ENCODE measurements around the gene FICD.
"Not testable (repeated sequence)": the region's sequence is repeated elsewhere in the genome, so short reads cannot be mapped to it uniquely, and the experiment has no call there.

Gene FICD

DNA sequence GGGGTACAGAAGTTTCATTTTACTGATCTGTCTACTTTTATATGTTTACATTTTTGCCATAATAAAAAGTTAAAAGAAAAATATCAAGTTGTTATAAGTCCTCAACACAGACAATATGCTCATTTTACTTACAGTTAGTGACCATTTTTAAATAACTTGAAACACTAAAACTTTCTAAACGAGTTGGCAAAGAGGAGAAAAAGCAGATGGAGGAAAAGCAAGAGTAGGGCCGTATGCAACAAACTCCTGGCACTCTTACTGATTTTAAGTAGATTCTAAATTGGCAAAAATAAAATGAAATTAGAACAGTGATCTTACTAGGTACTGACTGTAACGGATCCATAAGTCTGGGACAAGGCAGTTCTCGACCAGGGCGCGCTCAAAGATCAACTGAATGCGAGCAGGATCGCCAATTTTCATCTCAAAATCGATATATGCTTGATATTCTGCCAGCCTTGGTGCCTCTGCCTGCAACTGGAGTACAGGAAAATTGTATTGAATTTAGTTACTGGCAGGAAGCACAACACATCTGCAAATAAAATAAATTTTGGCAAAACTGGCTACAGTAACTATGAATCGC, 23.6 kb downstream of the FICD start:
- DNase-seq, result no peak

DNA sequence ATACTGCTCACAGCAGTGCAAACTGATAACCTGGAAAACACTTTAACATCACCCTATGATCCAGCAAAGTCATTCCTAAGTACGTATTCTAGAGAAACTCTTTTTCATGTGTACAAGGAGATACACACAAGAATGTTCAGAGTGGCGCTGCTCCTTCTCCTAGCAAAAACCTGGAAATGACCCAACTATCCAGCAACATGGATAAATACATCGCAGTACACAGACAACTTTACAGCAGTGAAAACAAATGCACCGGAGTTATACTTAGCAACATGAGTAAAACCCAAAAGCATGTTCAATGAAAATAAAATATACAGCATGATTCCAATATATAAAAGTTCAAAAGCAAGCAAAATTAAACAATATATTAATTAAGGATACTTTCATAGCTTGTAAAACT, 27.2 kb downstream of the FICD start:
- DNase-seq, result no peak

DNA sequence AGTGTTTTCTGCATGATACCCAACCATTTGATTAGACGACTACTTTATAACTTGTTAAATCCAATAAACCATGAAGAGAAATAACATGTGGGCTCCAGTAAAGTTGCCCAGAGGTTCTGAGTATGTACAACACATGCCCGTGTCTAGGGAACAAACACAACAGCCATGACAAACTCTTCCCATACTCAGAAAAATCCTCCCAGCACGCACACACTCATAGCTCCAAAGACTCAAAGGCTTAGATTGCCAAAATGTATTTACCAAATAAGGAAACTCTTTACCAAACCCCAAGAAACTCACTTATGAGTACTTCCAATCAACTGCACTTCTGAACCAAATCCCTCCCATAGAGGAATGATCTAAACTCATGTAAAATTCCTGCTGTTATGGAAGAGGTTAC, 28.6 kb downstream of the FICD start:
- DNase-seq, result no peak

DNA sequence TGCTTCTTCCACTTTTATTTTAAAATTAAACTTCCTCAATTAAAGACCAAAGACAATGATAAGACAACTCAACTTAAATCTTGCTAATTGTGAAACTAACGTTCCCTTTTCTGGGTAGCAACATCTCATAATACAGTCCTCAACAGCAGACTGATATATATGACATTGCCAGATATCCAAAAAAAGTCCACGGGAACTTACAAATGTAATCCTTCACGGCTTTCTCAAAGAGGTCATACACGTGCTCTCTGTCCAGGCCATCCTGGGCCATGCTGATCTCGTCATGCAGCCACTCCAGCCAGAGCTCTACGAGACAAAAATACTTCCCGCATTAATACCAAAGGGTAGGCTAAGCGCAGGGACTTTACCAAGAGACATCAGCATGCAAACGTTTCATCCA, 32.6 kb downstream of the FICD start:
- no peak for DNase-seq

DNA sequence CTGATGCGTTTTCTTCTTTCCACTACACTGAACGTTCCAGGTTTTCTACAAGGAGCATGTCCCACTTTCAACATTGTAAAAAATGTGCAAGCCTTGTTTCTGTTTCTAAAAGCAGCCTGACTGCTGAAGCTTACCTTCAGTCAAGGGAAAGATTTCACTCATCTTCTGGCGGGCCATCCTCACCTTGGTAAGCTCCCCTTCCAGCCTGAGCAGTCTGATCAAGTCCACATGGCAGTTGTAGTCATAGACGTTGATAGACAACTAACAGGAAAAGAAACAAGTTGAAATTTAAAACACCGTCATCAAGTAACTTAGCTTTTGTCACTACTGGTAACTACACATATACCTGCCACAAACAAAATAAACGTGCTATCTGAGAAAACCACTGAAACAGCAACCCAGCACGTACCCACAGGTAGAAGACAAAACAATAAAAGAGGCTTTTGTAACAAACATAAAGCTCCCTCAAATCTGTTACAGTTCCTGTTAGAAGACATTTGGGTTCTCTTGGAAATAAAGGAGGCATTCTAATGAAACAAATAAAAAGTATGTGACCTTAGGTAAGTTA, 34.0 kb downstream of the FICD start:
- no peak for DNase-seq

DNA sequence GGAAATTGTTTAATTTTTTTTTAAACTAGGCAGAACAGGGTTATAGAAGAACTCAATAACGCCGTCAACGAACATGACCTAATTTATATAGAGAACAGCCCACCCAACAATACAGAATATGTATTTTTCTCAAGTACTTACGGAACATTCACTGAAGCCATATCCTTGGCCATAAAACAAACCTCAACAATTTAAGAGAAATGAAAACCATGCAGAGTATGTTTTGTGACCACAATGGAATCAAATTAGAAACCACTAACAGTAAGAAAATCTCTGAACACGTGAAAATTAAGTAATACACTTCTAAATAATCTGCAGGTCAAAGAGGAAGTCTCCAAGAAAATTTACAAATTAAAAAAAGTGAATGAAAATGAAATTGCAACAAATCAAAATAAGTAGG, 36.5 kb downstream of the FICD start:
- no peak for DNase-seq

DNA sequence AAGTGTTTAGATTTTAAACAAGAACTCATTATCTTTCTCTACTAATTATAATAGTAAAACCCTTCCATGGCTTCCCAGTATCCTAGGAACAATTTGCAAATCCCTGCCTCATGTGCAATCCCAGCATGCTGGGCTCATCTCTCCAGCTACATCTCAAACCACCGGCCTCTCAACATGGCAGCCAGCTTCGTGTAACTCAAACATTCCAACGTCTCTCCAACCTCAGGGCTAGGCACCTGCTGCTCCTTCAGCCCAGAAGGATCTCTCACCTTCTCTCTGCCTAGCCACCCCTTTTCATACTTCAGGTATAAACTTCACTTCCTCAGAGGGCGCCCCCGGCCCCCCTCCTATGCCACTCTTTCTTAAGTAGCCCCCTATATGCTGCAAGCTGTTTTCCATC, 38.7 kb downstream of the FICD start:
- no peak for DNase-seq

DNA sequence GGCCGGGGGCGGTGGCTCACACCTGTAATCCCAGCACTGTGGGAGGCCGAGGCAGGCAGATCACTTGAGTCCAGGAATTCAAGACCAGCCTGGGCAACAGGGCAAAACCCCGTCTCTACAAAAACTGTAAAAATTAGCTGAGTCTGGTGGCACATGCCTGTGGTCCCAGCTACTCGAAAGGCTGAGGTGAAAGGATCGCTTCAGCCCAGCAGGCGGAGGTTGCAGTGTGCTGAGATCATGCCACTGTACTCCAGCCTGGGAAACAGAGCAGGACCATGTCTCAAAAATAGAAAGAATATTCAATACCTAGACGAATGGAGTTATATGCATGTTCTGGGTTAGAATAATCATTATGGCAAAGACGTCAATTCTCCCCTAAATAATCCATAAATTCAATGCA, 40.3 kb downstream of the FICD start:
- DNase-seq, result not testable (repeated sequence)

DNA sequence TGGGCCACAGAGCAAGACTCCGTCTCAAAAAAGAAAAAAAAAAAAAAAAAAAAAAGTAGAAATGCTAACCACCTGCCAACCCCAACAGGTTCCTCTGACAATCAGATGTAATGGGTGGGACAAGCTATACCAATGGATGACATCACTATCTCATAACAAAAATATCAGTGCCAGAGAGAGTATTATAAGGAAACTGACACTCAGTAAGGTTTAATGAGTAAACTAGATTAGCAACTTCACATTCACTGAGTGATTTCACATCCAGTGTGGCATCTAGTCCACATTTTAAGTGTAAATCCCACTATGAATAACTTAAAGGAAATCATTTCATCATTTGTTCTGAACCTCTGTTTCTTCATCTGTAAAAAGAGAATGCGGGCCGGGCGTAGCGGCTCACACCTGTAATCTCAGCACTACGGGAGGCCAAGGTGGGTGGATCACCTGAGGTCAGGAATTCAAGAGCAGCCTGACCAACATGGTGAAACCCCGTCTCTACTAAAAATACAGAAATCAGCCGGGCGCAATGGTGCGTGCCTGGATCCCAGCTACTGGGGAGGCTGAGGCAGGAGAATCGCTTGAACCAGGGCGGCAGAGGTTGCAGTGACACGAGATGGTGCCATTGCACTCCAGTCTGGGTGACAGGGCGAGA, 44.1 kb downstream of the FICD start:
- DNase-seq, result no peak

DNA sequence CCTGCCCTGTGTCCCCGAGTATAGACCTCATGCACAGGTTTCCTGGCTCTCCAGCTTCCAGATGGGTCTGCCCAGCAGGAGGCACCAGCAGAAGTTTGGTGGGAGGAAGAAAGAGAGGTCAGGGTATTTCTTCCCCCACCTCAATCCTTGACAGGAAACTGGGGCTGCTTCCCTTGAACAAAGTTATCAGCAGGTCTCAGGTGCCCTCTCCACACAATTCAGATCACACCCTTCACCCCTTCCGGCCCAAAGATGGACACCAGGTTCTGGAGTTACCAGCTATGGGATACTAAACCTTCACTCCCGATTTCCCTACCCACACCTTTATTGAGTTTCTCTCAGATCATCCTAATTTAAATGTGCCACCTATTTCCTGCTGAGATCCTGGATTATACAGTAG, 44.7 kb downstream of the FICD start:
- no peak for DNase-seq

DNA sequence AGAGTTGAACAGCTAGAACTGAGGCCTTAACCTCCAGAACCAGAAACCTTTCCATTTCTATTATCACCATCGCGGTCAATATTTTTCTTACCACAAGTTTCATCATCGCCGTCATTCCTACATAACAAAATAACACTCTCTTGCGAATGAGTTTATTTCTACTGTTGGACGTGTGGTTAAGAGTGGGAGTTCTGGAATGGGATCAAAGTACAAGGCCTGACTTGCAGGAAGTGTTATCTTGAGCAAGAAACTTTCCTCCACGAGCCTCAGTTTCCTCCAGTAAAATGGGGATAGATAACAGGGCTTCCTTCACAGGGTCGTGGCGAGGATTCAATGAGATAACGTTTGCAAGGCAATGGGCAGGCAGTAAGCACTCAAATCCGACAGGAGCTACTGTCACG, 45.2 kb downstream of the FICD start:
- DNase-seq, result no peak

DNA sequence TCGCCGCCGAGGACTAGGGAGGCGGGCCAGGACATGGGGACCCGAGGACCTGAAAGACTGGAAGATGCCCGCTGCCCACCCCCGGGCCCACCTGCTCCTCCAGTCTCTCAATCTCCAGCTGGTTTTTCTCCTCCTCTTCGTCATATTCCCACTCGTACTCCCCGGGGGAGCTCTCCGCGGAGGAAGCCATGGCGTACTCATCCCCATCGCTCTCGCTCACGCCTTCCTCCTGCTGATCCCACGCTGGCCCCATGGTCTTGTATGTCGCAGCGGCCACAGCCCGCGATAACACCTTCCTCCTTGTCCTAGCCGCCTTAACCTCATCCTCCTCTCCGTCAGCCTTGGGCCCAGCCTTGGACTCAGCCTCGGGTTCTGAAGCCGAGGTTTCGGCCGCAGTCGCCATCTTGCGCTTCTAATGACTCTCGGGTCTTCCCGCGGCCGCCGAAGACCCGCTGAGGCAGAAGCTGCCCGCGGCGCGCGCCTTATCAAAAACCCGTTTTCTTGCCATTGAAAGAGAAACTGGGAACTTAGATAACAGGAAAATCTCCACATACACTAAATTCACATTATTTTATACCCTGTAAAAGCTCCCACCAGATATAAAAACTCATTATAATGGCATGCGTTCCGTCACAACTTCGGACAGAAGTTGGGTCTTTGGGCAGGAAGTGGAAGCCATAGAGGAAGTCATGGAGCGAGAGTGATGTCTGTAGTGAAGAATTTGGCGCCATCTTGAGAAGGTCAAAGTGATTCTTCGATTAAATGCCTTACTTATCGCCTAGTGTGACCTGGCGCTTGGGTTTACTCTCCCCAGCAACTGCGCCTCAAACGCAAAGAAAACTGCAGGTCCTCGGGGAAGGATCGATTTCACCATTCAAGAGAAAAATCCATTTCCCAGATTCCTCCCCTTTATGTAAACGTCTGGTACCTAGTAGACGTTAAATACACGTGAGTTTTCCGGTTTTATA, 46.0 kb downstream of the FICD start, which contains the start of gene SART3:
Gene SART3, minus strand, starts transcription at position 422 of the 968 bp plus-strand sequence. Its CDS starts 19 bp downstream, at position 403.
- peak; percentile 97 to 99 (median 98) for DNase-seq

DNA sequence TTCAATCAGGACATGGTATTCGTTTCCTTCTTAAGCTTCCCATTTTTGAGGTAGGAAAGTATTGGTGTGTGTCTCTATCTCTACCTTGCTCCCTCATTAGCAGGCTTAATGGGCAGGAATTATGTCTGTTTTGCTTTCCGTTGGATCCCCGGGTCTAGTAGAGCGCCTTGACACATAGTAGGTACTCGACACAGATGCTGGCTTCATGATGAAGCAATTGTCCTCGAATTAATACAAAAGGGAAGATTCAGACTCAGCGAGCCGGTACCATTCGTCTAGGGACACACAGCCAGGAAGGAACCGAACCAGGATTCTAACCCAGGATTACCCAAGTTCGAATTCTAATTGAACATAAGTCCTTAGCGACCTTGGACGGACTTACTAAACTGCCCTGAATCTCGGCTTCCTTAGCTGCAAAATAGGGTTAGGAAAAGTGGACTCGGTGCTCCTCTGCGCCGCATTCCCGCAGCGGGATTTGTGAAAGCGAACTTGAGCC, 46.8 kb downstream of the FICD start:
- DNase-seq, result no peak

DNA sequence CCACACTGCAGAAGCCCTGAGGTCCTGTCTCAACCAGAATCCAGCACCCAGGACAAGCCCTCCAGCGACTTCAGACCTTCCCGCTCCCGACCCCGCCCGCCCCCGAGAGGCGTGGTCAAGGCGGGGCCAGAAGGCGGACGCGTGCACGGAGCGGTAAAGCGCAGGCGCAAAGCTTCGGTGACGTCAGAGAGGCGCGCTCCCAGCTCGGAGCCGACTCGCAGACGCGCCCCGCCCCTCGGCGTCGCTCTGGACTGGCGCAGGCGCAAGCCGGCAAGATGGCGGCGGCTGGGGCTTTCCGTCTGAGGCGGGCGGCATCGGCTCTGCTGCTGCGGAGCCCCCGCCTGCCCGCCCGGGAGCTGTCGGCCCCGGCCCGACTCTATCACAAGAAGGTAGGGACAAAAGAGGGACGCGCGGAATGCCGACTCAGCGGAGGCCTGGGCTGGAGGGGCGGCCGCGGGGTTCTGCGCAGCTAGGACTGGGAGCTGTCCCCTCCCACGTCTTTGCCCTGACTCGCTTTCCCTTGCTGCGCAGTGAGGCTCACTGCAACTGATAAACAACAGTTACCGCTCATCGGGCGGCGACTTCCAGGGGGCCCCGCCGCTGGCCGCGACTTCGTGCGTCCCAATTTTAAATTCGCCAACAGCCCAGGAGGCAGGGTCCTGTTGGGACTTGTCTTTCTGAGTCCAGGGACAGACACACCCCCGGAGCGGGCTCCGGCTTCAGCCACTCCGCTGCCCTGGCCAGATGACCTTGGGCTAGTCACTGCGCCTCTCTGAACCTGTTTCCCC, 47.5 kb downstream of the FICD start, which contains the start of gene ISCU:
Gene ISCU, plus strand, starts transcription at position 249 of the 788 bp plus-strand sequence. Its CDS starts 27 bp downstream, at position 276.
- DNase-seq, result peak; percentile 99

DNA sequence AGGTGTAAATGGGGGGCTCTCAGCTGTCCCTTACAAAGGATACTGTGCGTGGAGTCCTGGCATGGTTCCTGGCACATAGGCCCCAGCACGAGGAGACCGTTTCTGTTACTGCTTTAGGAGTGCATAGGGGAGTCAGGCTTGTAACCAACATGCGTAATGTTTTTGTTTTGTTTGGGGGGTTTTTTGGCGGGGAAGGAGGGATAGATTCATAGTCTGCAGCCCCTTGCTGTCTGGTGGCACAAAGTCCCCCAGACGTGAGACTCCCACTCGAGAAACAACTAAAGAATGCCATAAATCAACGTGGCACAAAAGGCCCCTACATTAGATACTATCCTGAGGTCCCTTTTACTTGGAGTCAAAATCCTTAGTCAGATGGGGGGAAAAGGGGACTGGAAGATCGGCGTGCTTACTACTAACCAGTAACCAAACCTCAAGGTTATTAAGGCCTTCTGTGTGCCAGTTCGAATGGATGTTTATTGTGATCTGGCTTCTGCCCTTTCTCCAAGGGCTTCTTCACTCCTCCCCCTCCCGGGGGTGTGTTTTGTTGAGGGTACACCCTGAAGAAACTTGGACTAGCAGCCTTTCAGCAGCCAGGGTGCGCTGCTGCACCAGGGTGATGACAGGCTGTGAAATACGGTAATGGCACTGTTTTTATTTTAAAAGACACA, 48.2 kb downstream of the FICD start:
- peak; percentile 71 to 85 (median 84) for DNase-seq

DNA sequence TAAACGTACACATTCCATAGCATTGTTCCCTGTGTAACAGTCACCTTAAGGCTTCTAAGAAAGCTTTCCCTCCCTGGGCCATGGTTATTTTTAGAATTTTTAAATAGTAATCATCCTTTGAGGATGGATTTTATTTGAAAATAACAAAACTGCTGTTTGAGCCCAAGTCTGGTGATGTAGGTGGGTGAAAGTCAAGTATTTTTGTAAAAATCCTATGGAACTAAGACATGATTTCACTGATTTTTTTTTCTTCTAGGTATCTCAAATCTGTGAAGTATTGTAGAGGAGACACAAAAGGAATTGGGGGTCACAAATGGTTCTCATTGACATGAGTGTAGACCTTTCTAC, 48.7 kb downstream of the FICD start:
- no peak for DNase-seq

DNA sequence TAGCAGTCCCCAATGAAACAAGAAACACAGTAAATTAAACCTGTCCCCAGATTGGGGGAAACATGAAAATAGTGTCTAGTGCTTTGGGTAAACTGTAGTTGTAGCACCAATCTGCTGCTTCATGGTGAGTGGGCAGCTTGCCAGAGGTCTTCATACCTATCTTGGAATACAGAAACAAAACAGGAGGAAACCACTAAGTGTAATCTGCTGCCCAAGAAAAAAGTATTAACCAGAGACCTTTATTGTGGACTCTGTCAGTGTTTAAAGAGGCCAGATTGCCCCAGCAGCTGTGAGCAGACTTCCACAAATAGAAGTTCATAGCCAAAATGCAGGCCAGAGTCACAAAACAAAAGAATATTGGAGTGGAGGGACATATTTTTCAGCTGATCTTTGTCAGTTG, 49.6 kb downstream of the FICD start:
- no peak for DNase-seq

DNA sequence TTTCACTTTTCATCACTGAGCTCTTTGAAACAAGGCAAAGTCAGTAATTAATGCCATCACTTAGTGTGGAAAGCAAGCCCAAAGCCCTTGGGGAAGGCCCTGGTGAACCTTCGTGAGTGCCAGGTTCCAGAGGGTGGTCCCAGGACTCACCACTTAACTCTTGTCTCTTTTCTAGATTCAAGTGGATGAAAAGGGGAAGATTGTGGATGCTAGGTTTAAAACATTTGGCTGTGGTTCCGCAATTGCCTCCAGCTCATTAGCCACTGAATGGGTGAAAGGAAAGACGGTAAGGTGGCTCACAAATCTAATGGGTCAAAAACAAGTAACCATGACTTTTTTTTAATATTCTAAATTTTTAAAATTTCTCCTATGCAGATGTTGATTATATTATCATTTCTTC, 50.1 kb downstream of the FICD start:
- DNase-seq, result no peak

DNA sequence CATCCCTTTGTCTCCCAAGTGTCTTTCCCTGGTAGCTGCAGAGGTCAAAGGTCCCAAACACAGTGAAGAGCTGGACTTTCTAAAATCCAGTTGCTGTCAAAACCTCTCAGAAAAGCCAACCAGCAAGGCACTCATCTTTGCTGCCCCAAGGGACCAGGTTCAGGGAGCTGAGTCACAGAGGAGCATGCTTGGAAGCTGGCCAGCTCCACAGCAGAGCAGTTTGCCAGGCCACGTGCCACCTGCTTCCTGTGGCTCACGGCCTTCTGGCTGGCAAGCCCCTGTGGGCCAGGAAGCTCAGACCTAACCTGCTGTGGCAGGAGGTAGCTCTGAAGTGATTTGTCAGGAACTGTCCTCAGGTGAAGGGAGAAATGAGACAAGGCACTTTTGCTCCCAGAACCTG, 50.9 kb downstream of the FICD start:
- DNase-seq, result peak; percentile 59 to 87 (median 87)

DNA sequence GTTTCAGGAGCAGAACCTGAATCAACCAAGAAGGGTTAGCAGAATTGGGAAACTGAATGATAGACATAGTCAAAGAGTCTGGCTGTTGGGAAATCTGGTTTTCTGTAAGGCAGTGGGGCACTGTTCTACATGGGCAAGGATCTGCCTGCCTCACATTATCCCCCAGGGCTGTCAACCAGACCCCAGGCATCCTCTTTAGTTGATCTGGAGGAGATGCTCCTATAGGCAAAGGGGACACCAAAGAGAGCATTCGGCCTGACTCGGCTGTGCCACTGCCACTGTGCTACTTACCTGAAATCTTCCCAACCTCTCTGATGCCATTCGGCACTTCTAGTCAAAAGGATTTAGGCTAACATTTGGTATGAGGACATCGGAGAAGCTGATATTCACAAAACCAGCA, 51.4 kb downstream of the FICD start:
- no peak for DNase-seq

DNA sequence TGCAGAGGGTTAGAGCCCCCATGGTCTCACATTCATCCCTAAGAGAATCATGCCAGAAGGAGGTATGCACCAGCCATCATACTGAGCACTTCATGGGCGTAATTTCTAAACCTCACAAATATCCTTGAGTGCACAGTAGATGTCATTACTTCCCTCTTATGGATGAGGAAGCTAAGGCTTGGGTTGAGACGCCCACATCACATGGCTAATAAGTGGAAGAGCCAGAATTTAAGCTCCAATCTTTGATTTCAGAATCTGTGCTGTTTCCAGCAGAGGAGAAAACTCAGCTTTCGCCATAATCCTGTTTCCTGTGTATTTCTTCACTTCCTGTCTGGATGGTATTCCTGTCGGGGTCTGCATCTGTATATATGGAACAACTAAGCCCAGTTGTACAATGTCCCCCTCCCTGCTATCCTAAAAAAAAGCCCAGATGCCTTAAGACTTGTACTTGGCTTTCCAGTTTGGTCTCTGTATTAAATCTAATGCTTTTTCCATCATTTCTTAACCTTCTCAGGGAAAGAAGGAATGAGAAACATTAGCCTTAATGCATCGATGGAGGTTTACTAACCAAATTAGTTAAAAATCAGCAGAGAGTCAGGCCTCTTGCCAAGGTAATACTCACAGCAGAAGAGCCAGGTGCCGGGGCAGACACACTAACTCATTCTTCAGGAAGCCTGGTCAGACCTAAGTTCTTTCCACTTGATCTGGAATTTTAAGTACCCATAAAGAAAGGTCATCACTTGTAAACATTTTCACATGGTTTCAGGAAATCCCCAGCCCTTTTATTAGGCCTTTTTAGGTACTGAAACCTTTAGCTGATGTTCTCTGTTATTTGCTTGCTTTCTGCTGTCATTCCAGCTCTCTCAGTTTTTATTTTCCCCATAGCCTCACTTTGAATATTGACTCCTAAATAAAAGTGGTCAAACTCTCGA, 52.6 kb downstream of the FICD start:
- no peak for DNase-seq

All from NCI-H1417 (cell line).